Femur (tissue), 1 donor: Measurements from ENCODE around the gene FGGY.
A peak's percentile ranks its signal among the peaks of the same experiment; 100 is the strongest.
"Not testable (repeated sequence)": the region's sequence is repeated elsewhere in the genome, so short reads cannot be mapped to it uniquely, and the experiment has no call there.

Experiments used
- DNase-seq: peaks from one replicate; pipeline ENCODE4 v3.0.0-alpha.2; 2017

FGGY gene

GRCh38 chr1:59290193-59290949, 6.5 kb upstream of the FGGY start:
- no peak for DNase-seq

DNA sequence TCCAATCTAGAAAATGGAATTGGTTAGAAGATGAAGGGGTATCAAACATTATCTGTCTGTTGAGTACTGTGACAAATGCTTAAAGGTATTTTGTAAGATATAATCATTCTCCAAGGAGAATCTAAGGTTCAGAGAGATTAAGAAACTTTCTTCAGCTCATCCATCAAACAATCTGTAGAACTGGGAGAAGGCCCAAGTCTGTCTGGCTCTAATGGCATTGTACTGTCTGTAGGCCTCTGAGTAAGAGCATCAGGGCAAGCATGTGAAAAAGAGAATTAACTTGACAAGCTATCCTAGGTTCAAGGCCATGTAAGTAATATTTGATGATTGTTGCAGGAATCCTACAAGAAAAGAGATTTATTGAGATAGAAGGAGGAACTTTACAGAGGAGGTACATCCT, 5.3 kb upstream of the FGGY start:
- no peak for DNase-seq

- DNase-seq = peak; percentile 61
These were observed 4.3 kb upstream of the FGGY start for GRCh38 chr1:59292562-59292961.

- no peak for DNase-seq
These were observed 3.7 kb upstream of the FGGY start for GRCh38 chr1:59293206-59293605.

DNA sequence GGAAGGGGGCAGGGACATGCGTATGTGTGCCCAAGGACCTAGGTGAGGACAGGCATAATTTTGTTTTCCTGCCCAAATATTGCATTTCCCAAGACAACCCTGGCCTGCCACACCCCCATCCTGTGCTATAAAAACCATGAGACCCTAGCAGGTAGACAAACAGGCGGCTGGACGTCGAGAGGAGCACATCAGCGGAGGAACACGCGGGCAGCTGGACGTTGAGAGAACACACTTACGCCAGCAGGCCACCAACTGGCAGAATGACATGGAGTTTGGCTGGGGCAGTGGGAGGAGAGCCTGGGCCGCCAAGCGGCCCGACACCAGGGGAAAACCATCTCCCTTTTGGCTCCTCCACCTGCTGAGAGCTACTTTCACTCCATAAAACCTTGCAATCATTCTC, 3.0 kb upstream of the FGGY start:
- DNase-seq = no peak

GRCh38 chr1:59294423-59294822, 2.5 kb upstream of the FGGY start:
- no peak for DNase-seq

GRCh38 chr1:59295618-59296017, 1.3 kb upstream of the FGGY start:
- DNase-seq = no peak

DNA sequence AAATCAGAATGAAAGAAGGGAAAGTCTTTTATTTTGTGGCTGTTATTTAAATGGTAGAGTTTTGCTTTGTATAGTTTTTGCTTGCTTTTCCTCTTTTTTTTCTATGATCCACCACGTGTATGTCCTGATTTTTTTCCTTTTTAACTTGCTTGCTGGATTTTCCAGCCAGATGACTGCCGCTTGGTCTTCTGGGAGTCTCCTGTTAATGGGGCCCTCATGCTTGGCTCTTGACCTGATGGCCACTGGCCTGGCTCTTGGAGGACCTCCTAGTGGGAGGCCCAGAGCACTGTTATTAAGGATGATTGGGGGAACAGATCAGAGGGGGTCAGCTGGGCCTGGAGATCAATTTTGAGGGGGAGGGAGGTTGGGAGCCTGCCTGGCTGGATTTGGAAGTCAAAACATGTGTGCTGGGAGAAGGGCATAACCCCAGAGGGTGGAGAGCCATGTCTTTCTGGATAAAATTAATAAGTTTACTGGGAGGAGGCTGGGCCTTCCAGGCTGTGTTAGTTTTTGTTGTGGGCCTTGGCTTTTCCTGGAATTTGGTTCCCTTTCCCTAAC, 1.2 kb downstream of the FGGY start:
- DNase-seq = peak; percentile 79

DNA sequence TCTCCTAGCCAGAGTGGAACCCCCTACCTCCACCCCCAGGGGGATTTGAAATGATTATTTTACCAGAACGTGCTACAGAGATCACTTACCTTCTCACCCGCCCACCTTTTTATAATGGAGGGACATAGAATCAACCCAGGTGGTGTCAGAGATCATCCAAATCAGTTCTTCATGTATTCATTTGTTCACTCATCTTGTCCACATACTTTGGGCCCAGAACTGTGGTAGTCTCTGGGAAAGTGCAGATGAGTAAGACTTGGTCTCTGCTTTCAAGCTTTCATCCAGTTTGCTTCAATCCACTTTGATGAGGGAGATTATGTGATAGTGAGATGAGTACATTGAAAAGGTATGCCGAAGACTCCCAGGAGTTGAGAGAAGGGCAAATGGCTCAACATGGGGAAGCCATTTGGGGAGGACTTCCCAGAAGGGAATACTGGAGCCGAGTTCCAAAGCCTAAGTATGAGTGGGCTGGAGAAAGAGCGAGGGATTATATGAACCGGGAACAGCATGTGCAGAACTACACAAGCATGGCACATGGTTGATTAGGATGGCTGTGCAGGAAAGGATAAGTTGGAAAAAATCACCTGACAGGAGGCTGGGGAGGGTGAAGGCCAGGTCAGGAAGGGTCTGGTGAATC, 1.9 kb downstream of the FGGY start:
- DNase-seq = no peak

DNA sequence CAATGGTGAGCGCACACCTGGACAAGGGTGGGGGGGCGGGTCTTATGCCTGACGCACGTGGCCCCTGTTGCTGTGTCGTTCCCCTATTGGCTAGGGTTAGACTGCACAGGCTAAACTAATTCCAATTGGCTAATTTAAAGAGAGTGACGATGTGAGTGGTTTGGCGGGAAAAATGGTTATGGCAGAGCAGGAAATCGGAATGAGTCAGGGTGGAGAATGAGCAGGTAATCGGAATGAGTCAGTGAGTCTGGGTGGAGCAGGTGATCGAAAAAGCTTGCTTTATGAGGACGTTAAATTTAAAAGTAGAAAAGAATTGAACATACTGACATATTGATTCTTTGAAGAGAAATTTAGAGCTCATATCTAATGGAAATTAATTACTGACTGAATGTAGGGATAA, 2.8 kb downstream of the FGGY start:
- DNase-seq = not testable (repeated sequence)

GRCh38 chr1:59302297-59302696, 5.4 kb downstream of the FGGY start:
- DNase-seq = no peak

DNA sequence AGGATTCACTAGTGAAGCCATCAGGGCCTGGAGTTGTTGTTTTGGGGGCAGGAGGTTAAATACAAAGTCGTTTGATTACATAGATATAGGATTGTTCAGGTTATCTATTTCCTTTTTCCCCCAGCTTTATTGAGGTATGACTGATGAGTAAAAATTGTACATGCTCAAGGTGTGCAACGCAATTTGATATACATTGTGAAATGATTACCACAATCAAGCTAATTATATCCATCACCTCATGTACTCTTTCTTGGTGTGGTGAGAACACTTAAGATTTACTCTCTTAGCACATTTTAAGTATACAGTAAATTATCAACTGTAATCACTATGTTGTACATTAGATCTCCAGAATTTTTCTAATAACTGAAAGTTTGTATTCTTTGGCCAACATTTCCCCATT, 6.0 kb downstream of the FGGY start:
- DNase-seq = no peak

GRCh38 chr1:59305188-59305587, 8.3 kb downstream of the FGGY start:
- no peak for DNase-seq

- DNase-seq = no peak
These were observed 10.7 kb downstream of the FGGY start for GRCh38 chr1:59307591-59307990.

DNA sequence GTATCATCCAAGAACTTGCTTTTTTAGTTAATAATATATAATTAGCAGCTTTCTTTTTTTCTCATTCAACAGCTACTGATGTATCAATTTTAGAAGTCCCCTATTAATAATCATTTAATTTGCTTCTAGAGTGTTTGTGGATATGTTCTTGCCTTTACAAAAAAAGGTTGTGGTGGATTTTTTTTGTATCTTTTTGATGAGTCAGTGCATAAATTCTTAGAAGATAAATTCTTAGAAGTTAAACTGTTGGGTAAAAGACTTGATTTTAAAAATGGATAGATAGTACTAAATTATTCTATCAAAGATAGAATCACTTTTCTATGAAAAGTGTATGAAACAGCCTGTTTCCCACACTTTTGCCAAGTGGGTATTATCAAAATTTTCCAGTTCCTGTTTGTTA, 11.9 kb downstream of the FGGY start:
- DNase-seq = no peak

DNA sequence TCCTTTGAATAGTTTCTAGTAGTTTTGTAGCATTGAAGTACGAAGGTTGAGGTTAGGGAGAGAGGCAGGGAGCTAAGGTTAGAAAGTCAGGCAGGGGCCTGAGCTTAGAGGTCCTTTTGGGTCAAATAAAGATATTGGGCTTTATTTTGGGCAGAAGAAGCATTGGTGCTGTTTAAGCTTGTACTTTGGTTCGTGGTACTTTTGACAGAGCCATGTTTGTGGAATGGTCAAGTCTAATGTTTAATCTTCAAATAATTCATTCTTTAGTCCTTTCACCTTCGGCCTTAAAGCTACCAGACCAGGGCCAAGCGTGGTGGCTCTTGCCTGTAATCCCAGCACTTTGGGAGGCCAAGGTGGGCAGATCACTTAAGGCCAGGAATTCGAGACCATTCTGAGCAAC, 12.5 kb downstream of the FGGY start:
- DNase-seq = no peak

GRCh38 chr1:59309795-59310548, 13.1 kb downstream of the FGGY start:
- no peak for DNase-seq

DNA sequence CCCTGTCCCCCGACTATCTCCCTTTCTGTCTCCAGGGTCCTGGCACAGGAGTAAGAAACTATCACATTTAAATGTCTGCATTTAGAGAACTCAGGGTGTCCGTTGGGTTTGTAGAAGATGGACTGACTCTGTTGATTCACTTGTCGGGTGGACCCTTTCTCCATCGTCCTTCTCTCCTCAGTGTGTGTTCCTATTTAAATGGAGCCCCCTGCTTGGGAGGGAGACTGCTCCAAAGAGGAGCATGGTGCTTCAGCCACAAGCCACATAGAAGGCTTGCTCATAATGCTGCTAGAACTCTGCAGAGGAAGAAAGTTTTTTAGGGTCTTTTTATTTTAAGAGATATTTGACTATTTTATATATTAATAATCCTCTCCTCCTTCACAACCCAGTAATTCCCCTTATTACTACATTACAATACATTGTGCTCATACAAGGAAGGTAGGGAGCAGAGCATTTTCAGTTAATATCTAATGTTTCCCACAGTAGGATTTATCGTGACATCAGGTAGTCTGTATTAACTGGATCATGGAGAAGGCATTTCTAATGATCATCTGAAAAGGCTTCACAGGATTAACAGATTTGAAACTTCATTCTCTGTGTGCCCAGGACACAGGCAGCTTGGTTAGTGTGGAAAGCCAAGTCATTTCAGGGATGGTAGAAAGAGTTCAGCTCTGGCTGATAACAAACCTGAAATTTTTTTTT, 13.8 kb downstream of the FGGY start:
- no peak for DNase-seq

- no peak for DNase-seq
These were observed 18.1 kb downstream of the FGGY start for GRCh38 chr1:59314776-59315528.

GRCh38 chr1:59315529-59316463, 18.9 kb downstream of the FGGY start:
- no peak for DNase-seq

DNA sequence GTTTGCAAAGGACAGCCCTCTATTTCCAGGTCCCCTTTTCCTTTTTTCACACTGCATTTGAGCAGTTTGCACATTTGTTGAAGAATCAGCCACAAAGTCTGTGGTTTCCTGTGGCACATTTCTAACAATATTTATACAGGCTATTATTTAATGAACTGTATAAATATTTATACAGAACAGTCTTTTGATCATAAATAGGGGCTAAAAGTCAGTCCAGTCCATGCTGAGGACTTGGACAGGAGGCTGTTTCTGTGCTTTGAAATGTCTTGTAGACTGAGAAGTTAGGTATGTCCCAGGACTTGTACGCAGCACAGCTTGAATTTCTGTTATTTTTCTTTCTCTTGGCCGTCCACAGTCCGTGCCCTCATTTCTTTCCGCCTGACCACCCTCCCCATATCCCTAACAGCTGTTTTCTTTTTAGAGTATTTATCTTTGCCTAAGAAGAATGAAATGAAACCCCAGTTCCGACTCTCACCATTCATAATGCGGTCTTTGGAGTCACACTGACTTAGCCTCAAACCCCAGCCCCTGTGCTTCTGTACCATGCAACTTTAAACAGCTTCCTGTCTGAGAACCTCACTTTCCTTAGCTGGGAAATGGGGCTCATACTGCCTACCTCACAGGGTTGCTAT, 19.7 kb downstream of the FGGY start:
- DNase-seq = peak; percentile 43
